Measurements from ENCODE around the gene BICRAL.

Gene BICRAL

DNA sequence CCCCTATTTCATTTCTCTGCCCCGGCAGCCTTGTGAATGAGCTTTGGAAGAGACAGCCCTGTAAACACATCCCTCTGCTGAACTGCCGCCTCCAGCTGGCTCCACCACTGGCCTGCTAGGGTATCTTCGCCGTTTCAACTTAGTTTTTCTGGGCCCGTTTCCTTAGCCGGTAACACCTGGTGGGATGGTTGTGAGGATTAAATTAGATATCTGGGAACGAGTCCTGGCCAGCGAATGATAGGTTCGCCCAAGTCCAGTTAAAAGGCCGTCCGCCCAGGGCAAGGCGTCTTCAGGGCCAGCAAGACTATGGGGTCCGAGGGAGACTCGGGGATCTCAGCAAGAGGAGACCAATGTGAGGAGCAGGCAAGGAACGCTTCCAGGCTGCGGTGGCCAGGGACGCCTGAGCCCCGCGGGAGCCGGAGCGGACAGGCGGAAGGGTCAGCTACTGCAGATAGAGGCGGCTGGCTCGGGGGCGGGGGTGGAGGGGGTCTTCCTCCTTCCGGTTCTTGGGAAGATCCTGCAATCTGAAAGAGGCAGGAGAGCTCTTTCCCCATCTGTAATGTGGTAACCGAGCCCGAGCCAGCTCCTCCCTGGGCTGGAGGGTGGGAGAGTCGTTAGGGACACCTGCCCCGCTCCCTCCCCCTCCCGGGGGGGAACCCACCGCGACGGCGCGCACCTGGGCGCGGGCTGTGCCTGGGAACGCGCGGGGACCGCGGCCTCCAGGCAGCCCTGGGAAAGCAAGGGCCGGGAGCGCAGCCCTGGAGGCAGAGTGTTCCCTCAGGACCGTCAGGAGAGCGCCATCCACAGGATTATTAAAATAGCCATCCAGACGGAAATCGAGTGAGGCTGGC, 129.5 kb downstream of the BICRAL start:
- DNase-seq (ENCODE audit: extremely low spot score), result no peak
- ChIA-PET POLR2A (interaction anchor here (3.2 kb wide), 1 partner anchor 18 kb away, joined by 12 read pairs; the partner anchor contains the start of gene CNPY3), CTCF (interaction anchor here (0.6 kb wide), 1 partner anchor 256 kb away, joined by 3 read pairs; no protein-coding TSS in a partner anchor)
- TF ChIP-seq SUZ12 (IDR thresholded peaks at IDR 0.05), result no peak
- TF ChIP-seq TARDBP (IDR thresholded peaks at IDR 0.05), result no peak
- no peak for TF ChIP-seq ELF4 (IDR thresholded peaks at IDR 0.05)
- TF ChIP-seq ZNF384 (IDR thresholded peaks at IDR 0.05), result no peak
- no peak for TF ChIP-seq ARNT (IDR thresholded peaks at IDR 0.05)
- TF ChIP-seq NFRKB (IDR thresholded peaks at IDR 0.05), result no peak
- TF ChIP-seq FOXA1 (IDR thresholded peaks at IDR 0.05), result no peak
- TF ChIP-seq FOXK2 (IDR thresholded peaks at IDR 0.05), result no peak
- TF ChIP-seq, protein P1, sequence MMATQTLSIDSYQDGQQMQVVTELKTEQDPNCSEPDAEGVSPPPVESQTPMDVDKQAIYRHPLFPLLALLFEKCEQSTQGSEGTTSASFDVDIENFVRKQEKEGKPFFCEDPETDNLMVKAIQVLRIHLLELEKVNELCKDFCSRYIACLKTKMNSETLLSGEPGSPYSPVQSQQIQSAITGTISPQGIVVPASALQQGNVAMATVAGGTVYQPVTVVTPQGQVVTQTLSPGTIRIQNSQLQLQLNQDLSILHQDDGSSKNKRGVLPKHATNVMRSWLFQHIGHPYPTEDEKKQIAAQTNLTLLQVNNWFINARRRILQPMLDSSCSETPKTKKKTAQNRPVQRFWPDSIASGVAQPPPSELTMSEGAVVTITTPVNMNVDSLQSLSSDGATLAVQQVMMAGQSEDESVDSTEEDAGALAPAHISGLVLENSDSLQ (IDR thresholded peaks at IDR 0.05), result no peak
- TF ChIP-seq CTBP1 (IDR thresholded peaks at IDR 0.05; ENCODE audit: borderline replicate concordance), result no peak
- no peak for TF ChIP-seq FOXM1 (IDR thresholded peaks at IDR 0.05; ENCODE audit: borderline replicate concordance)
- TF ChIP-seq SP1 (IDR thresholded peaks at IDR 0.05), result no peak
- TF ChIP-seq HDGF (IDR thresholded peaks at IDR 0.05; ENCODE audit: borderline replicate concordance), result no peak
- no peak for TF ChIP-seq L3MBTL2 (conservative IDR thresholded peaks at IDR 0.05)
- no peak for TF ChIP-seq BHLHE40 (IDR thresholded peaks at IDR 0.05; ENCODE audit: borderline replicate concordance)
- no peak for TF ChIP-seq LEF1 (IDR thresholded peaks at IDR 0.05; ENCODE audit: borderline replicate concordance)

DNA sequence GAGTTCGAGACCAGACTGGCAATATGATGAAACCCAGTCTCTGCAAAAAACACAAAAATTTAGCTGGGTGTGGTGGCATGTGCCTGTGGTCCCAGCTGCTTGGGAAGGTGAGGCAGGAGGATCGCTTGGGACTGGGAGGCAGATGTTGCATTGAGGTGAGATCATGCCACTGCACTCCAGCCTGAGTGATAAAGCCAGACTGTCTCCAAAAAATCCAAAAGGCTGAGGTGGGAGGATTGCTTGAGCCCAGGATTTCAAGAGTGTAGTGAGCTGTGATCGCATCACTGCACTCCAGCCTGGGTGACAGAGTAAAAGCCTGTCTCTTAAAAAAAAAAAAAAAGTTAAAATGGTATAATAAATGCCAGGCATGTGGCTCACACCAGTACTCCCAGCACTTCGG, 132.7 kb downstream of the BICRAL start:
- CTCF ChIA-PET, result no interaction called here
- POLR2A ChIA-PET, result interaction anchor here (0.9 to 4.0 kb wide), 5 partner anchors 14 to 168 kb away, joined by 3 to 32 read pairs (median 5); partner anchors contain the start of genes CNPY3, PEX6, PPP2R5D and RPL7L1

DNA sequence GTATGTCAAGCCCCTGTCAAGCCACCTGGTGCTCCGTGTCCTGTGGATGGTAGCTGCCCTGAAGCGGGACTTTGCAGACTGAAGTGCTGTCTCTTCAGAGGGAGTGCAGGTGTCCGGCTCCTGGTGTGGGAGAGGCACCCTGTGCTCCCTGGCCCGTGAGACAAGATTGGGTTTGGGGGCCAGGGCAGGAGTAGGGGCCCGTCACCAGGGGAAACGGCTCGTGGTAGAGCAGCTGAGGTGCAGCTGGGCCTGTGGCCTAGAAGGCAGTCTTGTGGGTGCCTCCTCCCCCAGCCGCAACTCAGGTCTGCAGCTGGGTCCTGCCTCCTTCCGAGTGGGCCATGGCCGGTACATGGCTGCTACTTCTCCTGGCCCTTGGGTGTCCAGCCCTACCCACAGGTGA, 133.9 kb downstream of the BICRAL start, which contains the start of gene PTCRA:
PTCRA (plus strand) TSS at position 322 of the 400 bp plus-strand sequence; CDS start at position 339, 17 bp downstream.
- no peak for TF ChIP-seq FOXK2 (IDR thresholded peaks at IDR 0.05)
- TF ChIP-seq, protein P1 (IDR thresholded peaks at IDR 0.05), result no peak
- no peak for TF ChIP-seq LEF1 (IDR thresholded peaks at IDR 0.05; ENCODE audit: borderline replicate concordance)
- TF ChIP-seq SP1 (IDR thresholded peaks at IDR 0.05), result no peak
- no peak for TF ChIP-seq SUZ12 (IDR thresholded peaks at IDR 0.05)
- TF ChIP-seq CTBP1 (IDR thresholded peaks at IDR 0.05; ENCODE audit: borderline replicate concordance), result no peak
- no peak for TF ChIP-seq BHLHE40 (IDR thresholded peaks at IDR 0.05; ENCODE audit: borderline replicate concordance)
- no peak for TF ChIP-seq TARDBP (IDR thresholded peaks at IDR 0.05)
- TF ChIP-seq HDGF (IDR thresholded peaks at IDR 0.05; ENCODE audit: borderline replicate concordance), result no peak
- no peak for TF ChIP-seq L3MBTL2 (conservative IDR thresholded peaks at IDR 0.05)
- TF ChIP-seq ARNT (IDR thresholded peaks at IDR 0.05), result no peak
- no peak for TF ChIP-seq ZNF384 (IDR thresholded peaks at IDR 0.05)
- no peak for TF ChIP-seq FOXA1 (IDR thresholded peaks at IDR 0.05)
- TF ChIP-seq NFRKB (IDR thresholded peaks at IDR 0.05), result no peak
- TF ChIP-seq ELF4 (IDR thresholded peaks at IDR 0.05), result no peak
- no peak for TF ChIP-seq FOXM1 (IDR thresholded peaks at IDR 0.05; ENCODE audit: borderline replicate concordance)
- ChIA-PET POLR2A (interaction anchor here (1.6 to 4.0 kb wide), 2 partner anchors 13 to 63 kb away, joined by 5 to 32 read pairs; partner anchors contain the start of genes CNPY3 and PEX6), CTCF (no interaction called here)
- DNase-seq (ENCODE audit: extremely low spot score), result no peak

More for the DNA sequence above, 132.7 kb downstream of the BICRAL start:
- no peak for TF ChIP-seq CTBP1 (IDR thresholded peaks at IDR 0.05; ENCODE audit: borderline replicate concordance)
- TF ChIP-seq ZNF384 (IDR thresholded peaks at IDR 0.05), result no peak
- no peak for TF ChIP-seq FOXK2 (IDR thresholded peaks at IDR 0.05)
- no peak for TF ChIP-seq SUZ12 (IDR thresholded peaks at IDR 0.05)
- TF ChIP-seq HDGF (IDR thresholded peaks at IDR 0.05; ENCODE audit: borderline replicate concordance), result no peak
- TF ChIP-seq BHLHE40 (IDR thresholded peaks at IDR 0.05; ENCODE audit: borderline replicate concordance), result no peak
- TF ChIP-seq SP1 (IDR thresholded peaks at IDR 0.05), result no peak
- TF ChIP-seq NFRKB (IDR thresholded peaks at IDR 0.05), result no peak
- TF ChIP-seq FOXM1 (IDR thresholded peaks at IDR 0.05; ENCODE audit: borderline replicate concordance), result no peak
- TF ChIP-seq, protein P1 (IDR thresholded peaks at IDR 0.05), result no peak
- TF ChIP-seq FOXA1 (IDR thresholded peaks at IDR 0.05), result no peak
- no peak for TF ChIP-seq TARDBP (IDR thresholded peaks at IDR 0.05)
- no peak for TF ChIP-seq ELF4 (IDR thresholded peaks at IDR 0.05)
- TF ChIP-seq L3MBTL2 (conservative IDR thresholded peaks at IDR 0.05), result no peak
- no peak for DNase-seq (ENCODE audit: extremely low spot score)

DNA sequence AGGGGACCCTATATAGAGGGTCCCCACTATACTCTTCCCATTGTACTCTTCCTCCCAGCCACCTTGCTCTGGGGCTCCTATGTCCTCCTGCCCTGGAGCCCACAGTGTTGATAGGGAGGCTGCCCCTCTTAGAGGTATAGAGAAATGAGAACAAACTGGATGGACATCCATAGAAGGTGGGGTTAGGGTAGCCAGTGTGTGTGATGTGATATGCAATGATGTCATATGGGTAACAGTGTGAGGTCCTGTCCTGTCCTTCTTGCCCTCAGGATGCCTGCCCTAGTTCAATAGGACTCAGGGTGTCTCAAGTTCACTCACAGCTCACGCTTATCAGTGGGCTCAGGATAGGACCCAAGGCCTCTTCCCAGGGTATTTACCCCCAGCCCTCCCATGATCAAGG, 134.4 kb downstream of the BICRAL start:
- no peak for DNase-seq (ENCODE audit: extremely low spot score)
- no peak for TF ChIP-seq SUZ12 (IDR thresholded peaks at IDR 0.05)
- ChIA-PET CTCF (no interaction called here), POLR2A (interaction anchor here (1.1 to 4.0 kb wide), 2 partner anchors 12 to 35 kb away, joined by 3 to 32 read pairs; partner anchors contain the start of gene CNPY3)
